Activated CD4-positive, alpha-beta T cell treated with anti-CD3 and anti-CD28 coated beads for 24 hours (primary cell): ENCODE data around the gene DMKN.

Experiments used
- DNase-seq, 2 donors: peaks; one replicate each; pipeline ENCODE4 v3.0.0-alpha.2; 2020; ENCODE audit warnings: low read depth in 2 of 2

The DMKN gene

DNA sequence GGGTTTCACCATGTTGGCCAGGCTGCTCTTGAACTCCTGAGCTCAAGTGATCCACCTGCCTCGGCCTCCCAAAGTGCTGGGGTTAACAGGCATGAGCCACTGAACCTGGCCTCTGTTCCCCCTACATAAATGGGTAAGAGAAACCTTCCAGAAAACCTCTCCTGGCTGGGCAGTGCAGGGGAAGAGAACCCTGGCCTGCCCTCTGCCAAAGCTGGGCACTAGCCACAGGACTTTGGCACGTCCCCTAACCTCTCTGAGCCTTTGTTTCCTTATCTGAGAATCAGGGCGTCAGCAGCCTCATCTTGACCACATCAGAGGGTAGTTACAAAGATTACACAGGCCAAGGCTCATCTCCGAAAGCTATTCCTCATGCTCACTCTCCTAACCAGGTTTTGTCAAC is 12.4 kb upstream of the DMKN start:
- DNase-seq, result no peak

- DNase-seq, result no peak
Measured at GRCh38 chr19:35524181-35524837, 10.9 kb upstream of the DMKN start.

DNA sequence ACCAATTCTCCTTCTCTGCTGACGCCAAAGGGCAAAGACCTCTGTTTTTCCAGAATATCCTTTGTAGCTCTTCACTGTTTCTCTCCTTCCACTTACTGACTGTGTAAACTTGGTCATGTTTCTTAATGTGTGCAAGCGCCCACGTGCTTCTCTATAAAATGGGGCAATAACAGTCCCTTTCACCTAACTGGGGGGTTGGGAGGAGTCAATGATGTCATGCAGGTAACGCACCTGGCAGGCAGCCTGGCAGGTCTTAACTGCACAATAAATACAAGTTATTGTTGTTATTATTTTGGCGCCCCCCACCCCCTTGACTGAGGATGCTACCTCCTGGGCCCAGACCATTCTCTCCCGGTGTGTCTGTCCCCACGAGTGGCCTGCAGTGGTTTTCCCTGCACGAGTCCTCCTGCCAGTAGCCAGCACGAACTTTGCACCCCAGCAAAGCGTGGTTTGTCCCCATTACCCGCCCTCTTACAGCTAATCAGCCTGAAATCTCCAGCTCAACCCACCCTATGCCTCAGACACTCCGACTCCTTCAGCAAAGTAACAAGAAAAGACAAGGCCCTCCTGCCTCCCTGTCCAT is 9.4 kb upstream of the DMKN start:
- DNase-seq, result no peak

- DNase-seq, result no peak
Measured at GRCh38 chr19:35521124-35521743, 7.8 kb upstream of the DMKN start.

DNA sequence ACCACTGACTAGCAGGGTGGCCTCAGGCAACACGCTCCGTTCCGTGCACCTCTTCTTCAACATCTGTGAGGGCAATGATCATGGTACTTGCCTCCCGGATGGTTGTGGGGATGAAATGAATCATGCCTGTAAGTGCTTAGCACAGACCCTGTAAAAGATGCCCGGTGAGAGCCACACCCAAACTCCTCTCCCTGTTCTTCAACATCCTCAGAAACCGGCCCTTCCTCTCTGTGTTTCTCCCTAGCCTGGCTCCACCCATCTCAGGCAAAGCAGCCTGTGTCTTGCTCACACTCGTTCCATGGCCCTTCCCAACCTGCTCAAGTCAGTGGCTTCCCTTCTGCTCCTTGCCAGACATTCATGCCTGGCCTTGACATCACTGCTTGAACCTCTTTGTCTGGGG is 5.8 kb upstream of the DMKN start:
- no peak for DNase-seq

DNA sequence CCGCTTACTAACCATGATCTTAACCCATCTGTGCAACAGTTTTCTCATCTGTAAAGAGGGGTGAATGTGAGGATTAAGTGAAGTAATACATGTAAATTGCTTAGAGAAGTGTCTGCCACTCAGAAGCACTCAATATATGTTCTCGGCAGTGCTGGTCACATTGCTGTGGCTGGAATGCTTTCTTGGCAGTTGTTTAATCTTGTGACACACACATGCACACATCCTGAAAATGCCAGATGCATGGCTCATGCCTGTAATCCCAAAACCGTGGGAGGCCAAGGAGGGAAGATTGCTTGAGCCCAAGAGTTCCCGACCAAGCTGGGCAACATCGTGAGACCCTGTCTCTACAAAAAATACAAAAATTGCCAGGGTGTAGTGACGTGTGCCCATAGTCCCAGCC is 4.9 kb upstream of the DMKN start:
- DNase-seq, result no peak

GRCh38 chr19:35517342-35517741 is 3.9 kb upstream of the DMKN start:
- no peak for DNase-seq

DNA sequence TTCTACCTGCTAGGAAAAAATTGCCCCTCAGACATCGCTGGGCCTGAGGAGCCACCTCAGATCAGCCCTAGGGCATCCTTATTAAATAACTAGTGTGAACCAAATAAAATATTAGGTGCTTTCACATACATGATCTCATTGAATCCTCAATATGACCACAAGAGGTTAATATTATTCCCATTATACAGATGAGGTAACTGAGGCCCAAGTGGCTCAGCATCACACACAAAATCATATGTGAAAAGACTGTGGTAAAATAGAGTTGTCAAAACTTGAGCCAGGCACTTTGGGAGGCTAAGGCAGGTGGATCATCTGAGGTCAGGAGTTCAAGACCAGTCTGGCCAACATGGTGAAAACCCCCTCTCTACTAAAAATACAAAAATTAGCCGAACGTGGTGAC is 2.9 kb upstream of the DMKN start:
- DNase-seq, result no peak

DNA sequence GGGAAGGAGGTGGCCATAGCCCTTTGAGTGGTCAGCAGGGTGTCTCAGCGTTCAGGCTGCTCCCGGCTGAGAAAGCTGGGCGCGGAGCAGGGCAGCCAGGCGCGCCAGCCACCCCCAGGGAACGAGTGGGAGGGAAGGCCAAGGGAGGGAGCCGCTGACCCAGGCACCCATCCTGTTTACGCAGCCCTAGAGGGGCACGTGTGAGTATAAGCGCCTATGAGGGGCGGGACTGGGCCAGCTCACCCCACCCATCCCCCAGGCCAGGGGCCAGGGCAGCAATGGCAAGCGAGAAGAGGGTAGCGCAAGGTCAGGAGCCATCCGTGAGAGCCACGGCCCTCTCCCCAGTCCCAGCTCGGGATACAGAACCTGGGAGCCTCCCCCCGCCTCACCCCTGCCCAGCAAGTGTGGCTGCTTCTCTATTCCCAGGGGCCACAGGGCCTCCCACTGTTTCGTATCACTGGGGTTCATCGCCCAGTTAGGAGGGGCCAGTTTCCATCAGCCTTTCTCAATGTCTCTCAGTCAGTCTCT is 897 bp upstream of the DMKN start:
- DNase-seq, result no peak

GRCh38 chr19:35512831-35513627 is 420 bp downstream of the DMKN start:
- no peak for DNase-seq

- no peak for DNase-seq
Measured at GRCh38 chr19:35511337-35511736, 2.1 kb downstream of the DMKN start.

GRCh38 chr19:35510626-35510964 is 2.9 kb downstream of the DMKN start:
- DNase-seq, result no peak

DNA sequence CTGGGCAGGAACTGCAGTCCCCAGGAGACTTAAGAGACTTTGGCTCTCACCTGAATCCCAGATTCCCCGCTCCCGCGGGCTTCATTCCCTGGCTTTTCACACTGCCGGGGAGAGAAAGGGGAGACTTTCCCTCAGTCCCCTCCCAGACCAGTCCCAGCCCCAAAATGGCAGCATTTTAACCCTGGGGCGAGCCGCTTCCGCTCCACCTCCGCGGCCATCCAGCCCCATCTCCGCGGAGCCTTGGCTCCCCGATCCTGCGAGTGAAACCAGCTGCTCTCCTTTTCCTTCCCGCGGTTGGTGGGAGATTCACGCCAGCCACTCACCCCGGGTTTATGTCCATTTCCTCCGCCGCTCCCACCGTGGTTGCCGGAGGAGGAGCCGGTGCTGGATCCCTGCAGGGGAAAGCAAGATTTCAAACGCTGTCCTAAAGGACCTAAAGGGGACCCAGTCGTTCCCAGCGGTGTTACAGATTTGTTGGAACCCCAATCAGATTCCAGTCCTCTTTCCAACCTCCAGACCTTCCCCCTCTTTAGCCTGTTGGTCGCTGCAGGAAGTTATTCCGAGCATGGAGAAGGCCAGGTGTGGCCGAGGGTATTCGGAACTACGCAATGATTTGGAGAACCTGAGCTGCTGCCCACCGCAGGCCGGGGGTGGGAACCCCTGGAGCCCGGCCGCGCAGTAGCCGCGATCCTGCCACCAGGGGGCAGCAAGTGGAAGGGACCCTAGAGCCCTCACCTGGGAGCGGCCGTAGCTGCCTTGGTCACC is 3.4 kb downstream of the DMKN start:
- DNase-seq, result peak; percentile 68 to 75

- no peak for DNase-seq
Measured at GRCh38 chr19:35509018-35509652, 4.3 kb downstream of the DMKN start.

DNA sequence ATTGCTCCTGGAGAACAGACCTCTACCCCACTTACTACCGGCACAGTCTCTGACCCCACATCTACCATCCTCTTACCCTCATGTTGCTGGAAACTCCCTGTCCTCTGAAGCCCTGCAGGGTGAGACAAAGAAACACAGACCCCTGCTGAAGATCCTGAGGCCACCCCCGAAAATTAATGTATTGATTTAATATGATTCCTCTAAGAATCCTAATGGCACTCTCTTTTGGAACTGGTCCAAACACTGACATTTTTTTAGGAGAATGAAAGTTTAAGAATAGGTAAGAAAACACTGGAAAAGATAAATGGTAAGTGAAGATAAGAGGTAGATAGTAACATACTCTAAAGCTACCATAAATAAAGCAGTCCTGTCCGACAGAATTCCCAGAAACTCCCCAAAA is 5.3 kb downstream of the DMKN start:
- DNase-seq, result no peak

DNA sequence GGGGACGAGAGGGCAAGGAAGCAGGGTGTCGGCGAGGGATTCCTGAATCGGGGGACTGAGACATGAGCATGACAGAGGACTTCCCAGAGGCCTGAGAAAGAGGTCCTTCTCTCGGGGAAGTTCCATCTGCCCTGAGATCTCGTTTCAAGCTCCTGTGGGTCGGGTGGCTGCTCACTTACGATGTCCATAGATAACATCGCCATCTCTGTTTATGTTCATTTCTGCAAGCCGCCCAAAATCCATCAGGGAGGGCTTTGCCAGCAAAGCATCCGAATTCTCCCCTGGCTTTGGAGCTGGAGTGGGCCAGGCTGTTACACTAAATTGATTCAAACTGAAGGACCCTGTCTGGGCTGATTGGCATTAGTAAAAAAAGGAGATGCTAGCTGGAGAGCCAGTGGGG is 5.9 kb downstream of the DMKN start:
- DNase-seq, result no peak

GRCh38 chr19:35506011-35506410 is 7.4 kb downstream of the DMKN start:
- DNase-seq, result no peak

DNA sequence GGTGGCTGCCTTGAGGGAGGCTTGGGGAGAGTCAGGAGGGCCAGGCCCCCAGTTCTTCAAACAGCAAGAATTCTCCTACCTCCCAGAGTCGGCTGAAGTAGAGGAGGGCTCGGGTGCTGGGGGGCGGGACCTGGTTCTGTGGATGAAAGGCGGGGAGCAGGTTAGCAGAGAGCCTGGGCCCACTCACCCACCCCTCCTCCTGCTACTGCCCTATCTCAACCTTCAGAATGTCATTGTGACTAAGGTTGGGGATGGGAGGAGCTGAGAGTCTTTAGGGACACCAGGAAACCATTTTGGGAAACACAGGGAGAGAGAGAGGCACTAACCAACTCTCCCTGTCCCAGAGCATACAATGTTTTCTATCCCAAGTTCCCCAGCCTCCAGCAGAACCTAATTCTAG is 10.7 kb downstream of the DMKN start:
- DNase-seq, result no peak

DNA sequence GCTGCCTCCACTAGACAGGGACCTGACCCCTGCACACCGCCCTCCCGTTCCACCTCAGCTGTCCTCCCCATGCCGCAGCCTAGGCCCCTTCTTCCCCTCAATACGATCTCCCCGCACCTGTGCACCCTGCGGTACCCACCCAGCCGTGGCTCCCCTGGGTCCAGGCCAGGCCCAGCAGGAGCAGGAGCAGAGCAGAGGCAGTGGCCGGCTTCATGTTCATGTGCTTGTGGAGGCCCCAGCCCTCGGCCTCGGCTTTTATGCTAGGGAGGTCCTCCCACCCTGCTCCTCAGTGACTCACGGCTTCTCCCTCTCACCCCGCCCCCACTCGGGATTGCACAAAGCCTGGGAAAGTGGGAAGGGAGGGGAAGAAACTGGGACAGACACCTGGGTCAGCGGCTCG is 11.8 kb downstream of the DMKN start:
- DNase-seq, result no peak

DNA sequence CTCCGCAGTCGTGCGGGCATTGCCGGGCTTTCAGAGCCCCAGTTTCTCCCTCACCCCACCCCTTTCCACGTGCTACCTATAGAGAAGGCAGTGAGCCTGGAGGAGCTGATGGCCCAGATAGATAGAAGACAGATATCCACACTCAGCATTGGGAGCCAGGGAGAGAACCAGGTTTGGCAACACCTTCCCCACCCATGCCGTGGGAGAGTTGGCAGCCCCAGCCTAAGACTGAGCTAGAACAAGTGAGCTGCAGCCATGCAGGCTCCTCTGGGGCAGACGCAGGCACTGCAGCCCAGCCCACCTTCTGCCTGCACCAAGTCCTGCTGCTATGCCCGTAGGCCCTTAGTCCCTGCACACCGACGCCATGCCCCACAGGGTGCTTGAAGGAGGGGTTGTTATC is 12.8 kb downstream of the DMKN start:
- DNase-seq, result no peak

DNA sequence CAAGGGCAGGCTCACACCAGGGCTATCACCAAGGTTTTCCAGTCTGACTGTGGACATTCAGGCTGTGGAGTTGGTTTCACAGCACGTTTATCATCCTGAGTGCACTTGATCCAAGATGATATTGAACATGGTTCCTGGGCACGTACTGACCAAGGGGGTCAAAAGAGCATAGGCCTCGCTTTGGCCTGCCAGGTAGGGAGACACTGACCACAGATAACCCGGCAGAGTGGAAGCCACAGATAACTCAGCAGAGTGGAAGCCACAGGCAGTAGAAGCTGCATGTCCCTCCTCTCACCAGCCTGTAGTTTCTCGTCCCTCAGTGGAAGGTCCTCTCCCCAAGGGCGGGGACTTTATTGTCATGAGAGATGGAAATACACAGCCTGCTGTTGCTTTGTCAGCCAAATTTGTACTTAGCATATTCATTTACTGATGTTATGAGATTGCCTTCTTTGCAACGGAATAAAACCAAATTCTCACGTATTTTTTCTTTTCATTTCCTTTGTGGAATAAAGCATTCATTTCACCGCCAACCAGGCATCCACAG is 14.4 kb downstream of the DMKN start:
- no peak for DNase-seq
